Left cardiac atrium (tissue), 4 donors: ENCODE measurements around the gene GFRA4. TPM values are rescaled to one million over a fixed set of nuclear protein-coding genes. Genes with fewer than 3 reads are reported as not detected.
"Not testable (repeated sequence)": the region's sequence is repeated elsewhere in the genome, so short reads cannot be mapped to it uniquely, and the experiment has no call there.

Experiments used
- ATAC-seq, 2 donors: fragments of 200-7000 bp; cut with Tn5 transposase; one replicate each; pipeline ENCODE4 v1.9.1; 2020; ENCODE audit warnings: mild to moderate bottlenecking in 2 of 2, moderate library complexity in 2 of 2
- DNase-seq: peaks from one replicate; pipeline ENCODE4 v3.0.0-alpha.2; 2020
- intact Hi-C, 2 donors: fragments of 100-400 bp; cut with DNase I; formaldehyde crosslinking; loops; one replicate each; pipeline versions ENCODE4 v1.14.1 to v1.15.1; 2022 to 2023
- total RNA-seq, 2 donors: library from RNA; stranded (reverse); fragmentation: NEBNext Ultra II Directional; extraction: Animal tissue kit (Norgen Biotek cat#: 25700); gene quantifications; one replicate each; pipeline ENCODE4 v1.2.1, GENCODE V29; 2021
- donor health status: DM: no; HTN: yes; CAD: no.
- donor health status: DM: no; HTN: yes; CAD: no; lungs with severe emphysema.
- donor health status: DM: yes; HTN: yes; CAD: no.
- donor health status: Dilated cardiomyopathy.

The GFRA4 gene
- total RNA-seq, 2 donors from 2014 or later: not detected

DNA sequence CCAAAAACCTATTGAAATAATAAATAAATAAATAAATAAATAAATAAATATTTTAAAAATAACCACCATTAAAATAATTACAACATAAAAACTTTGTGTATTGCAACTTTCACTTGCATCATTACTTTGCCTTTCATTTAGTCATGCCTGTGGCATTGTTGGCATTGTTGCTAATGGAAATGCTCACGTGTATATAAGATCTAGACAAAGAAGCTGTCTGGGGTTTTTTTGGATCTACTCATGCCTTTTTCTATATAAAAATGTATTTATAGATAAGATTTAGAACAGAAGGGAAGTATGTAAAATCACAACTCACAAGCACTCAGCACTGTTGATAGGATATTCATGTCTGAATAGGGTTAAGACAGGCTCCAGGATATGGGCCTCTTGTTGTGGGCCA is 27.9 kb downstream of the GFRA4 start:
- intact Hi-C loops: no loop called here
- DNase-seq: no peak

DNA sequence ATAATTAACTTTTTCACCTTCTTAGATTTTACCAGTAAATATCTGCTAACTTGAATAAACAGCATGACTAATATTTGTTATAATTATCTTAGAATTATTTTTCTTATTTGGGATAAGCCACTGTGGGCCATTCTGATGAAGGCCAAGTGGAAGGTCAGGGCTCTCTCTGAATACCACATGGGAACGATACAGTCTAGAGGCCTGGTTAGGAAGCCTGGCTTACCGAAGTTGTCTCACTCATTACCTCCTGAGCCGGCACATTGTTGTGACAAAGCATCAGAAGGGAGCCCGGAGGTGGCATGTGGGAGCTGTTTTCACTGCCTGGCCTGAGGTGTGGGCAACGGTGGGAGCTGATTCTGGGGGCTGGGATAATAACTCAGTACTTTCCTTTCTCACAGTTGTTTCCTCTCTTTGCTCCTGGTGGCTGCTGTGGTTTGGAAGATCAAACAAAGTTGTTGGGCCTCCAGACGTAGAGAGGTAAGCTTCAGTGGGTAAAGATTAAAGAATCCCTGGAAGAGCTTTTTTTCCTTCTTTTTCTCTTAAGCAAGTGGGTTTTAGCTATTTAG is 29.2 kb downstream of the GFRA4 start:
- ATAC-seq (no peak), DNase-seq (no peak)
- intact Hi-C loops: no loop called here

More for the DNA sequence above, 27.9 kb downstream of the GFRA4 start:
- ATAC-seq: no peak

DNA sequence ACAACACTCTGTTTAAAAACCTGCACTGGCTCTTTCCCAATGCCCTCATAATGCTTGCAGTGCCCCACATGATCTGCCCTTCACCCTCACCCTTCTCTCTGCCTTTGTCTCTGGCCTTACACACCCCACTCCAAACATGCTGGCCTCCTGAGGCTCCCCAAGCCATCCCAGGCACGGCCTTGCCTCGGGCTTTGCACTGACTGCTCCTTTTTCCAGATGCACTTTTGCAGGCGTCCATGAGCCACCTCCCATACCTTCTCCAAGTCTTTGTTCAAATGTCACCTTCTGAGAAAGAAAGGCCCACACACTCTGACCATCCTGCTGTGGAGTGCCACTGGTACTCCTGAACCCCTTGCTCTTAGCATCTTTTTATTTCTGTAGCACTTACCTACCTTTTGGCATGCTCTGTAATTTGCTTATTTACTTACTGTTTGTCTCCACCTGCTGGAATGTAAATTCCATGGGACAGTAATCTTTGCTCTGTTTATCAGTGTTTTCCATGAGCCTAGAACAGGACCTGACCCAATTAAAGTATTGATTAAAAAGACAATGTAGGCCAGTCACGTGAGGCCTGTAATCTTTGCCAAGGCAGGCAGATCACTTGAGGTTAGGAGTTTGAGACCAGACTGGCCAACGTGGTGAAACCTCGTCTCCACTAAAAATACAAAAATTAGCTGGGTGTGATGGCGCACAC is 30.7 kb downstream of the GFRA4 start:
- no peak for DNase-seq
- intact Hi-C loops: no loop called here
- ATAC-seq: no peak

DNA sequence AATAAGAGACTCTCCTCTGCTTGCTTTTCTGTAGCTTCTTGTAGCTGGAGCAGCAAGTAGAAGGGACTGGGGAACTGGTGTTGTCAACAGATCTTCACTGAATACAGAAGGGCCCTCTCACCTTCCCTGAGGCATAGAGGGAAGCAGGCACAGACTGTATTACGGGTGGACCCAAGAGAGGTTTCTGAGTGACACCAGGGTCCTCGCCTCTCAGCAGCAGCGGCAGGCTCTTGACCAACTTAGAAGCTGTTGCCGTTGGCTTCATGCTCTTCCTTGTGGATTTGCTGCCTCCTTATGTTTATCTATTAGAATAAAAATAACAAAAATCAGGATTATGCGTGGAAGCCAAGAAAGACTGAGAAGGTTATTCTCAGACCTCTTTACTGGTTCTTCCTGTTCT is 31.7 kb downstream of the GFRA4 start:
- DNase-seq (no peak), ATAC-seq (peak in 1 of 2 donors; percentile 25)
- intact Hi-C loops: no loop called here

DNA sequence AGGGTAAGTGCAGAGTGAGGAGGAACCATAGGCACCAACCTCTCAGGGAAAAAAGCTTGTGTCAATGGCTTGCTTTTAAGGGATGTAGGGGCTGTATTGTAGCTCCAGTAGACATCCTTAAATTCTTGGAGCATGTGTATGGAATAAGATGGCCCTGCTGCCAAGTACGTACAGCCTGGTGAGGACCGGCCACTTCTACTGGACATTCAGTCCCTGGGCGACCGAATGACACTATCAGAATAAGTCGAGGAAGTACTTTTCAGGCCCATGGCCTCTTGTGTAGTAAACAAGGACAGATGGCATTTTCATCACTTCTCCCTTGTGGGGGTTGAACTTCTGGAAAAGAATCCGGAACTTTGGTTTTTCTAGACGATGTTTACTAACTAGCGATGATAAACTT is 32.8 kb downstream of the GFRA4 start:
- ATAC-seq (no peak), DNase-seq (no peak)
- intact Hi-C loops: no loop called here

DNA sequence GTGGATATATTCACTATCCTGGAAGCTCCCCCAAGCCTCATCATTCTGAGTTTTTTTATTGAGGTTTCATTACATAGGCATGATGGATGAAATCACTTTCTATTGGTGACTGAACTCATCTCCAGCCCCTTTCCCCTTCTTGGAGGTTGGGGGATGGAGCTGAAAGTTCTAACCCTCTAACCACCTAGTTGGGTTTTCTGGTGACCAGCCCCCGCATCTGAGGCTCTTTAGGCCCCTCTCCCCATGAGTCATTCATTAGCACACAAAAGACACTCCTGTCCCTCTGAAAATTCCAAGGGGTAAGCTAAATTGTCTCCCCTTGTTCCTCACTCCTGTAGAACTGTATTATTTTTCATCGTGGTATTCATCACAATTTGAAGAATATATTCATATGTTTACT is 33.3 kb downstream of the GFRA4 start:
- no peak for ATAC-seq
- intact Hi-C loops: no loop called here
- no peak for DNase-seq

DNA sequence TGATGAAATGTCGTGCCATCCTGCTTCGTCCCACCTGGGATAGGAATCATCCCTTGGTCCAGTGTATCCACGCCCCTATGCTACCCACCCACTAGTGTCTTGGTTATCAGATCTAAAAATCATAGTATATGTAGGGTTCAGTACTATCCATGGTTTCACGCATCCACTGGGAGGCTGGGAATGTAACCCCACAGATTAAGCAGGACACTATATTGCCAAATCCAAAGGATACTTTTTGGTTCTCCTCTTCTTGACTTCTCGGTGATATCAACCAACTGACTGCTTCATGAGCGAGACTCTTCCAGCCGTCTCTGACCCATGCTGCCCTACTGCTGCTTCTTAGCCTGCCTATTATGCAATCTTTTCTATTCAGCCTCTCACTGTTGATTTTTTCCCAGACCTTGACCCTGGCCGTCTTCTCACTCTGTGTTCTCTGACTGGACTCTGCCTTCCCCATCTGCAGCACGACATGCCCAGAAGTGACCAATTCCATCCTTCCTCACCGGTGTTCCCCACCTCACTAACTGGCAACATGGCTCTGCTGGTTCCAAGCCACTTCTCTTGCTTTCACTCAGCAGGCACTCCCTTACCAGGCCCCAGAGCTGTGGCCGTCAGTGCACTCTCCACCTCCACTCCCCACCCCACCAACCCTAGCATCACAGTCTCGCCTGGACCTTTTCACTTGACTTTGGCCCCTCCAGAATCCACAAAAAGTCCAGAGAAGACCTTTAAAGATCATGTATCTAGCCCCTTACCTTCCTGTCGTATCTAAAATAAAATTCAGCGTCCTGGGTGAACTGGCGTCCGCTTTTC is 34.5 kb downstream of the GFRA4 start:
- no peak for DNase-seq
- intact Hi-C loops: no loop called here
- ATAC-seq: no peak

DNA sequence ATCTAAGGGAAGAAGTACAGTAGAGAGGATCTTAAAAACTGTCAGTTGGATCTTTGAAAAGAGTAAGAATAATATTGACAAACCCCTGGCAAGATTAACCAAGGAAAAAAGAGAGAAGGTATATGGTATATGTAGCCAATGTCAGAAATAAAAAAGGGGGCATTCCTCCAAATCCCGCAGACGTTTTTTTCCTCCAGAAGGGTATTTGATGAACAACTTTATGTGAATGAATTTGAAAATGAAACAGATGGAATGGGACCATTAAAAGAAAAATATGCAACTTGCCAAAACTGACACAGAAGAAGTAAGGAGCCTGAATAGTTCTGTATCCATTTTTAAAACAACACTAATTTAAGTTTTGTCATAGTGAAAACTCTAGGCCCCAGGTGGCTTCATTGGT is 35.7 kb downstream of the GFRA4 start:
- no peak for ATAC-seq
- no peak for DNase-seq
- intact Hi-C loops: no loop called here

DNA sequence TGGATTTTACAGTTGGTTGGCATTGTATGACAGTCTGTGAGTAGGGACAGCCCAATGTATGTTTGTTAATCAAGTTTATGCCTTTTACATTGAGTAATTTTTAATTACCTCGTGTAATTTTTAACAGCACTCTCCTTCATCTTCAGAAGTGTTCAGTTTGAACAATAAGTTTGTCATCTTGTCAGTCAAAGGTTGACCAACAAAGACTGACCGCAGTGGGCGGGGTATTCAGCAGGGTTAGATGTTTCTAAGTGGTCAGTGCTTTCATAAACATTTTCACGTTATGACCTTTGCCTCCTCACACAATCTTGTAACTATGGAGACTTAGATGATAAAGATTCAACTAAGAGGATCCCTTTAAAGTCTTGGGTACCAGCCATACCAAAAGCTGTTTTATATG is 40.8 kb downstream of the GFRA4 start:
- ATAC-seq: no peak
- intact Hi-C loops: no loop called here
- no peak for DNase-seq

DNA sequence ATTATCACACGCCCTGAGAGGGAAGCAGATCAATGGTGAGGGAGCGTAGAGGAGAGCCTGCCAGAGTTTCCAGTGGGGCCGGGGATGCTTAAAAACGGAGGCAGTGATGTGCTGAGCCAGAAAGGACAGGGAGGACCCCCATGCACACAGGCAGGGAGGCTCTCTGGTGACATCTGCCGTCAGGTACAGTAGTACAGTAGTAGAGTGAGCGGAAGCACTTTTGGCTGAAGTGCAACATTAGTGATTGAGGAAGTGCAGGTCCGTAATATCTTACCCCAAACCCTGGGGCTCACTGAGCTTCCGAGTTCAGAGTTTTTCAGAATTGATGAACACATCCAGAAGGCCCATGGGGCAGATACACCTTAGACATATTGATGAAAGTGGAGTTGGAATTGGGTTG is 42.1 kb downstream of the GFRA4 start:
- intact Hi-C loops: no loop called here
- ATAC-seq (no peak), DNase-seq (no peak)

DNA sequence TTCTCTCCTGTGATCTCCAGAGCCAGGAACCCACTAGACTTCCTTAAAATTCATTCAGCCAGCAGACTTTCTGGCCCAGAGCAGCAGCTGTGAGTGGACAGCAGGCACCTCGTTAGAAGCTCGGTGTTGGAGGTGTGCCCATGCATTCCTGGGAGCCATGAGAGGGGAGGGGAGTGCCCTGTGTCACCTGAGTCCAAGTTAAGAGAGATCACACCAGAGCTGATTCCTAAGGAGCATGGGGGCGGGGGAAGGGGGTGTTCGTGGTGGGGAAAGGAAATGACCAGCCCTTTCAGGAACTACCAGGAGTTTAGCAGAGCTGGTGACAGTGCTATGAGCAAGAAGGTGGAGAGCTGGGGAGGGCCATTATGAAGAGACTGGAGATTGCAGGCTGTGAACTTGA is 46.9 kb downstream of the GFRA4 start:
- ATAC-seq: peak; percentile 49 to 55
- intact Hi-C loops: no loop called here
- DNase-seq: no peak

DNA sequence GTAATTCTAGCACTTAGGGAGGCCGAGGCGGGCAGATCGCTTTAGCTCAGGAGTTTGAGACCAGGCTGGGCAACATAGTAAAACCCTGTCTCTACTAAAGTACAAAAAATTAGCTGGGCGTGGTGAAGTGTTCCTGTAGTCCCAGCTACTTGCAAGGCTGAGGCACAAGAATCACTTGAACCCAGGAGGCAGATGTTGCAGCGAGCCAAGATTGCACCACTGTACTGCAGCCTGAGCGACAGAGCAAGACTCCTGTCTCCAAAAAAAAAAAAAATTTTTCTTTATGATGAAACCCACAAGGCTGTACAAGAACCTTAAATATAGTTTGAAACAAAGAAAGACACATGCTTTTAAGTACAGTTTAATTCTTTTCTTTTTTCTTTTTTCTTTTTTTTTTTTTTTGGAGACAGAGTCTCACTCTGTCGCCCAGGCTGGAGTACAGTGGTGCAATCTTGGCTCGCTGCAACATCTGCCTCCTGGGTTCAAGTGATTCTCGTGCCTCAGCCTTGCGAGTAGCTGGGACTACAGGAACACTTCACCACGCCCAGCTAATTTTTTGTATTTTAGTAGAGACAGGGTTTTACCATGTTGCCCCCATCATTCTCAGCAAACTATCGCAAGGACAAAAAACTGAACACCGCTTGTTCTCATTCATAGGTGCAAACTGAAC is 47.9 kb downstream of the GFRA4 start:
- DNase-seq, ATAC-seq, intact Hi-C loops: not testable (repeated sequence)

DNA sequence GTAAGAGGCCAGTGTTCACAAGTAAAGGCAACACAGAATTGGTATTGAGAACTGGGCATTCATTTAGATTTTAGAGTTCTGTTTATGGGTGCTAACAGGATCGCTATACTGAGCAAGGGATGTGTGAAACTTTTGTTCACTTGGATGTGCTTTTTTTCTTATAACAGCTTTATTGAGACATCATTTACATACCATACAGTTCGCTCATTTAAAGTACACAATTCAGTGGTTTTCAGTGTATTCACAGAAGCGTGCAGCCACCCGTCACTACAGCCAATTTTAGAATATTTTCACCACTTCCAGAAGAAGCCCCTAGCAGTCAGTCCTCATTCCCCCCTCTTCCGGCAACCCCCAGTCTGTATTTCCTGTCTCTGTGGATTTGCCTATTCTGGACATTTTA is 48.7 kb downstream of the GFRA4 start:
- intact Hi-C loops: no loop called here

DNA sequence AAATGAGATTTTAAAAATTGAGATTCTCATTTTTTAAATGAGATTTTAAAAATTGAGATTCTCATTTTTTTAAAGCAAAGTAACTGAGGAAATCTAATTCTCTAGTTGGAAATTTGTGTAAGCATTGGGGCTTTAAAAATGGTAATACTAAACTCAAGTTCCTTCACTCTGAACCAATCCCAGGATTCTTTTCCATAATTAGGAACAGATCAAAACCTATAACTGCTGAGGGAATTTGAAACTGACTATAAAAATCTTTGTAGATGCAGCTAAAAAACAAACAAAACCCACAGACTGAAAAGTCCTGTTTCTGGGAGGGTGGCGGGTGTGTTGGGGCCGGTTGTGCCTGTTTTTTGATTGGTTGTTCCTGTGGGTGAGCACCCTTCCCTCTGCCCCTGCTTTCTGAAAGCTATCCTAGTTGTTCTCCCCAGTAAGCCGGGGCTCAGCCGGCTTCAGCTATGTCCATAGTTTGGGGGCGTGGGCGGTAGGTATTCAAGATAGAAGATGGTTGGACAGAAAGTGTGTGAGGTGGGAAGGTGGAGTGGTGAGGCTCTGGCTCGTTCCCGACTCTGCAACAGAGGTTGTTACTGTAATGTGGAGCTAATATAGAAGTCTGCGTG is 49.3 kb downstream of the GFRA4 start:
- ATAC-seq: no peak
- intact Hi-C loops: no loop called here
- no peak for DNase-seq

More for the DNA sequence above, 48.7 kb downstream of the GFRA4 start:
- ATAC-seq (no peak), DNase-seq (no peak)

DNA sequence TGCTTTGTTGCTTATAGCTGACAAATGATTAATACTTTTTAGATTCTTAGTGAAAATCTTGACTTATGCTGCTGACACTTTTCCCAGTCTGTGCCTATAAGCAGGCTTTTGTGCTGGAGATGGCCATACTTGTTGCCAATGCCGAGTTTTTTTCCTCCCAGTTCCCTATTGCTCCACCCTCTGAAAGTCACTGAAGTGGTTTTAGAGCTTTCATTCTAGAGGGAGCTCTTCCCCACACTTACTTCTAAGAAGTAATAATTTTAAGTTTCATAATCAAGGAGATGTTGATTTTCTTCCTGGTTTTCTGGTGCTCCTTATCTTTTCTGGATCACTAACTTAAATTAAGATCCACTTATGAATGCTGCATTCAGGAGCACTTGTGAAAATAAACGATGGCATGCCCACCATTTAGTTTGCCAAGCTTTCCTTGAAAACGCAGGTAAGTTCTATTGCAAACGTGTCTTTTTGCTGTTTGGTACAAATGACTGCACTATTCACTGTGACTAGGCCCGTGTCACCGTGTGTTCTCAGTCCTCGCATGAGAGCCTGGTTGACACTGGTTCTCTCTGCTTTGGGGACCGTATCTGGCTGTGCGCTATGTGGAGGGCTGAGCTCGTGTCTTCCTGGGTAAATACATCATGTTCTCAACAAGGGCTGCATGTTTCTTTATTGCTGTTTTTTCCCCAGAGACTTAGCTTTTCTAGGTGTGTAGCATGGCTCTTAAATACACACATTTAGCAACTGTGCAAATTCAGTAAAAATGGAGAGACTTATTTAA is 50.2 kb downstream of the GFRA4 start:
- DNase-seq (no peak), ATAC-seq (no peak)
- intact Hi-C loops: no loop called here

DNA sequence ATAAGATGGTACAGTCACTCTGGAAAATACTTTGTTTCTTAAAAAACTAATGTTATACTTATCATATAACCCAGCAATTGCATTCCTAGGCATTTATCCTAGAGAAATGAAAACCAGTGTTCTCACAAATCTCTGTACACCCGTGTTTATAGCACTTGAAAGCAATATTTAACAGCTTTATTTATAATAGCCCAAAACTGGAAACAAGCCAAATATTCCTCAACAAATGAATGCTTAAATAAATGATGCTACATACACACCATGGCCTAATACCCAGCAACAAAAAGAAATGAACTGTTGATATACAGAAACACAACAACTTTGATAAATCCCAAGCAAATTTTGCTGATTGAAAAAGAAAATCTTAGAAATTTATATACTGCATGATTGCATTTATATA is 51.3 kb downstream of the GFRA4 start:
- ATAC-seq (no peak), DNase-seq (no peak)
- intact Hi-C loops: no loop called here
